Right lobe of liver (tissue), 6 donors: ENCODE measurements around the gene LCP2. TPM values are rescaled to one million over a fixed set of nuclear protein-coding genes. Genes with fewer than 3 reads are reported as not detected.

Experiments used
- ATAC-seq, 4 donors: fragments of 200-7000 bp; cut with Tn5 transposase; one replicate each; pipeline ENCODE4 v1.9.1; 2020; ENCODE audit warnings: mild to moderate bottlenecking in 4 of 4, moderate library complexity in 4 of 4
- DNase-seq, 3 donors: peaks; one replicate each; pipeline ENCODE4 v3.0.0-alpha.2; 2020
- H3K27ac ChIP-seq, 3 donors: fragments of 200-600 bp; one replicate each; pipeline ENCODE4 v1.8.0; 2022
- H3K27me3 ChIP-seq, 2 donors: fragments of 200-600 bp; one replicate each; pipeline ENCODE4 v1.8.0; 2022
- H3K36me3 ChIP-seq, 4 donors: fragments of 200-600 bp; sonication (generic) in 1 of 4; one replicate each; pipeline versions ENCODE4 v1.5.1 to v1.8.0; 2017 to 2022; ENCODE audit warnings: control low read depth in 1 of 4
- H3K4me1 ChIP-seq, 4 donors: fragments of 200-600 bp; sonication (generic) in 1 of 4; one replicate each; pipeline versions ENCODE4 v1.5.1 to v1.8.0; 2017 to 2022; ENCODE audit warnings: control low read depth in 1 of 4
- H3K4me3 ChIP-seq, 3 donors: fragments of 200-600 bp; one replicate each; pipeline ENCODE4 v1.8.0; 2022
- H3K9me3 ChIP-seq, 4 donors: fragments of 200-600 bp; sonication (generic) in 1 of 4; one replicate each; pipeline versions ENCODE4 v1.5.1 to v1.8.0; 2017 to 2022; ENCODE audit warnings: control low read depth in 1 of 4
- CTCF ChIP-seq, 4 donors: fragments of 200-600 bp in 3 of 4; fragments of 450-650 bp in 1 of 4; IDR thresholded peaks; one replicate each; pipeline versions ENCODE4 v1.5.1 to v1.8.0; 2016 to 2022; ENCODE audit warnings: antibody characterized with exemption in 4 of 4, mild to moderate bottlenecking in 2 of 4
- POLR2A ChIP-seq: fragments of 450-650 bp; IDR thresholded peaks from one replicate; pipeline ENCODE4 v1.6.1; 2017; ENCODE audit warnings: antibody characterized with exemption, mild to moderate bottlenecking
- WGBS: methylation state at CpG from one replicate; pipeline ENCODE4 v1.1.6; 2018; ENCODE audit warnings: low coverage, low lambda C conversion rate; ENCODE audit not compliant: insufficient coverage; ENCODE audit errors: missing lambda C conversion rate; 5-methylcytosine and 5-hydroxymethylcytosine counted together
- intact Hi-C, 2 donors: fragments of 100-400 bp; cut with DNase I; formaldehyde crosslinking; loops; one replicate each; pipeline versions ENCODE4 v1.11.2 to v1.14.1; 2022
- total RNA-seq, 6 experiments: library from RNA; depleted of rRNA in 2 of 6; stranded (reverse); fragments of >200 nt in 2 of 6; fragmentation: NEBNext Ultra II Directional in 3 of 6; extraction: Animal tissue kit (Norgen Biotek cat#: 25700) in 3 of 6; gene quantifications; one replicate each; pipeline versions ENCODE4 v1.1.0 to v1.2.4, GENCODE V29; 2016 to 2023
- donor health status: DM: no; HTN: yes; CAD: no.
- donor health status: DM: no; HTN: no; CAD: no.
- donor health status: DM: no; HTN: no; CAD: no.
- donor health status: DM: no; HTN: yes; CAD: no.
- donor health status: DM: no; HTN: yes; CAD: no.

LCP2 gene
- total RNA-seq, 6 experiments from 2014 or later = 4.4 to 20.5 (median 10.1) TPM

DNA sequence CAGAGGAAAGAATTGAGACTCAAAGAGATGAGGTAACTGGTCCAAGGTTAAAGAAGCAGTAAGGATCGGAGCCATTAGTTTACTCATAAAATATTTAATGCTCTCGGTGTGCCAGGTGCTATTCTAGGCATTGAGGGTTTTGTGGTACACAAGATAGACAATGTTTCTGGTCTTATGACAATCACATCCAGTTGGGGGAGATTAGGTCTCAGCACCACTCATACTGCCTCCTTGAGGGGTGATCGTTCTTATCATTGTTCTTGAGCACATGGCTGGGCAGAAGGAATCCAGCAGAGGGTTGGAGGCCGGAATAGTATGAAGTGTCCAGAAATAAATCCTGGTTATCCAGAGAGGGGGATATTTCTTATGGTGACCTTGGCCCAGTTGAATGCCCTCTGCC lies 40.7 kb upstream of the LCP2 start:
- 44% methylated on average over 4 of the region's 4 CpGs for WGBS
- intact Hi-C loops = no loop called here

GRCh38 chr5:170337045-170337733 lies 39.6 kb upstream of the LCP2 start:
- TF ChIP-seq POLR2A = no peak
- TF ChIP-seq CTCF (IDR thresholded peaks at IDR 0.05) = no peak
- 36% methylated on average over 7 of the region's 9 CpGs for WGBS
- Histone ChIP-seq H3K4me1 (no peaks in the 10 kb centered on the region), H3K36me3 (no peaks in the 10 kb centered on the region), H3K9me3 (no peaks in the 10 kb centered on the region), H3K27me3 (no peaks in the 10 kb centered on the region), H3K4me3 (no peak overlapping the region), H3K27ac (no peak overlapping the region)
- DNase-seq = no peak
- intact Hi-C loops = no loop called here
- ATAC-seq = peak; percentile 16 to 48 (median 38)

More for the DNA sequence above, 40.7 kb upstream of the LCP2 start:
- H3K27ac ChIP-seq = no peak overlapping the region
- no peaks in the 10 kb centered on the region for H3K4me1 ChIP-seq
- H3K9me3 ChIP-seq = no peaks in the 10 kb centered on the region
- H3K27me3 ChIP-seq = no peaks in the 10 kb centered on the region
- TF ChIP-seq CTCF (IDR thresholded peaks at IDR 0.05) = no peak
- no peak for TF ChIP-seq POLR2A
- no peaks in the 10 kb centered on the region for H3K36me3 ChIP-seq
- no peak for DNase-seq
- H3K4me3 ChIP-seq = no peak overlapping the region
- no peak for ATAC-seq

GRCh38 chr5:170336065-170336464 lies 38.5 kb upstream of the LCP2 start:
- DNase-seq = no peak
- Histone ChIP-seq H3K36me3 (no peaks in the 10 kb centered on the region), H3K4me1 (no peaks in the 10 kb centered on the region), H3K4me3 (no peak overlapping the region), H3K27ac (no peak overlapping the region), H3K27me3 (no peaks in the 10 kb centered on the region), H3K9me3 (no peaks in the 10 kb centered on the region)
- 60% methylated on average over 6 of the region's 6 CpGs for WGBS
- ATAC-seq = no peak
- TF ChIP-seq POLR2A = no peak
- TF ChIP-seq CTCF (IDR thresholded peaks at IDR 0.05) = no peak
- intact Hi-C loops = no loop called here

GRCh38 chr5:170334626-170335025 lies 37.0 kb upstream of the LCP2 start:
- TF ChIP-seq CTCF (IDR thresholded peaks at IDR 0.05) (no peak), POLR2A (no peak)

More at GRCh38 chr5:170334626-170335025, 37.0 kb upstream of the LCP2 start:
- Histone ChIP-seq H3K4me1 (no peaks in the 10 kb centered on the region), H3K27ac (no peak overlapping the region), H3K27me3 (no peaks in the 10 kb centered on the region), H3K36me3 (no peaks in the 10 kb centered on the region), H3K4me3 (no peak overlapping the region), H3K9me3 (no peaks in the 10 kb centered on the region)
- 45% methylated on average over 5 of the region's 5 CpGs for WGBS
- ATAC-seq = no peak
- intact Hi-C loops = no loop called here
- no peak for DNase-seq
